ENCODE measurements around the gene RBMS3.

The RBMS3 gene

DNA sequence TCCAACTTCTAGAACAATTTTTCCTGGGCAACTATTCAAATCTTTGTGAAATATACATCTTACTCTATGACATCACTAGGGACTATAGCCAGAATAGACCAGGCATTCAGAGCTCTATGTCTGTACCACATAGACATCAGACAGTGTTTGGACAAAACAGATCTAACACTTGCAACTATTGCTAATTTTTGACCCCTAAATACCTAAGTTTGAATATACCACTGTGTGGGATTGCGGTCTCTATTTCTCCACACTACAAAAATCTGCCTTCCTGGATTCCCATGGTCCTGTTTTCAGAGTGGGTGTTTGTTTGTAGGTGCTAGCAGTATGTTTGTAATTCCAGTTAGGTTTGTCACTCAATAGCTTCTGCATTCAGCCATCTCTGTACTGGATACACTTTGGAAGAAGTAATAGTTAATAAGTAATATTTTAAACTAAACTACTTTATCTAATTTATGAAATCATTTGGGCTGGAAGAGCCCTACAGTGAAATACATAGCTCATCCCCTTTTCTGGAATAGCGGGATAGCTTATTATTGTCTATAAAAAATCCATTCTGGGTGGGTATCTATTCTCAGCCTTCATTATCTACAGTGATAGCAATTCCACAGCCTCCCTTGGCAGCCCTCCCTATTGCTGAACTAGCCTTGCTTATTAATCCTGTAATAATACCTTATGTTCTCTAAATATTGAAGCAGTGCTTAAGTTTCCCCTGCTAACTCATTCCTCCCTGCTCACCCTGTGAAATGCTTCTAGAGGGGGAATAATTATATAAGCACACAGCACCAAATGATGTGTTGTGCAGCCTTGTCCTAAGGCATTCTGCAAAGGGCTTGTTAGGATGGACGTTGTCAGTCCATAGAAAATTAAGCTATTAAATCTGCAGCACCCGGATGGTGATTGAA lies 49.4 kb downstream of the RBMS3 start:
- Histone ChIP-seq H3K27ac (ENCODE audit: low read depth, low read length) (no peak overlapping the region), H2BK120ac (ENCODE audit: insufficient read depth, low read length, poor library complexity) (no peak overlapping the region), H2AFZ (ENCODE audit: insufficient read depth, low read length, poor library complexity) (no peak overlapping the region), H3K9me3 (ENCODE audit: insufficient read depth, low read depth, low read length) (no peaks in the 10 kb centered on the region), H3K27me3 (ENCODE audit: insufficient read depth, low read length) (no peaks in the 10 kb centered on the region), H3K79me1 (ENCODE audit: low read length) (no peaks in the 10 kb centered on the region), H3K4ac (ENCODE audit: low read depth, low read length) (no peak overlapping the region), H3K79me2 (ENCODE audit: control insufficient read depth, insufficient read depth, low read length, poor library complexity) (no peaks in the 10 kb centered on the region), H3K4me1 (ENCODE audit: control insufficient read depth in 1 of 2, insufficient read depth in 2 of 2, low read length in 2 of 2) (peaks cover 0 to 1% of the 10 kb centered on the region in 2 experiments), H3K4me2 (ENCODE audit: low read length) (no peak overlapping the region), H3K4me3 (ENCODE audit: low read depth, low read length) (no peak overlapping the region), H3K9ac (ENCODE audit: low read length) (no peak overlapping the region), H4K91ac (ENCODE audit: low read depth, low read length) (no peak overlapping the region), H3K14ac (ENCODE audit: low read length) (no peak overlapping the region), H3K36me3 (ENCODE audit: control insufficient read depth in 1 of 2, insufficient read depth in 2 of 2, low read length in 2 of 2) (no peaks in the 10 kb centered on the region), H4K12ac (ENCODE audit: low read depth, low read length) (no peak overlapping the region), H4K8ac (ENCODE audit: low read depth, low read length) (no peak overlapping the region), H2BK12ac (ENCODE audit: low read length) (no peak overlapping the region), H2BK5ac (ENCODE audit: low read depth, low read length, poor library complexity) (no peak overlapping the region), H3K23ac (ENCODE audit: low read length) (no peak overlapping the region), H3K18ac (ENCODE audit: low read length) (no peak overlapping the region), H2AK5ac (ENCODE audit: low read length) (no peak overlapping the region)
- no peak for DNase-seq
- no CpG with 5 or more reads among the region's 4 CpGs for WGBS (ENCODE audit: extremely low coverage, insufficient coverage, insufficient read length)

DNA sequence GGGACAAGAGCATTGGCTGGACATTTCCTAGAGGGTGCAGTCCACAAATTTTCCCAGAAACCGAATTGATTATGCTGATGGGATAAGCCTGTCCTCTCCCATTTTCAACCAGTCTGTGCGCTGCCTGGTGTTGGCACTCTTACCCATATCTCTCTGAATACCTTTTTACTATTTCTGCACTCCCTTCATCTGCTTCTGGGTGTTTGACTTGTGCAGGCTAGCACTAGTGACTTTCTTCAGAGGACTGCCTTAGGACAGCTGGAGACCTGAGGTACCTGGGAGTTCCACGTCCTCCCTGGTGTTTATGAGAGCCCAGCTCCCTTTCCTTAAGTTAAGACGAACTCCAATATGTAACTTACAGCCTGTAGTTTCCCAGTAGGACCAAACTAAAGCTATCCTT lies 50.2 kb downstream of the RBMS3 start:
- no peak overlapping the region for H3K4ac ChIP-seq (ENCODE audit: low read depth, low read length)
- H3K9ac ChIP-seq (ENCODE audit: low read length) = no peak overlapping the region
- no peak overlapping the region for H2AK5ac ChIP-seq (ENCODE audit: low read length)
- H3K14ac ChIP-seq (ENCODE audit: low read length) = no peak overlapping the region
- no peak overlapping the region for H2BK12ac ChIP-seq (ENCODE audit: low read length)
- no peak overlapping the region for H2AFZ ChIP-seq (ENCODE audit: insufficient read depth, low read length, poor library complexity)
- H3K4me2 ChIP-seq (ENCODE audit: low read length) = no peak overlapping the region
- H3K79me2 ChIP-seq (ENCODE audit: control insufficient read depth, insufficient read depth, low read length, poor library complexity) = no peaks in the 10 kb centered on the region
- H4K12ac ChIP-seq (ENCODE audit: low read depth, low read length) = no peak overlapping the region
- no peak overlapping the region for H2BK120ac ChIP-seq (ENCODE audit: insufficient read depth, low read length, poor library complexity)
- H4K8ac ChIP-seq (ENCODE audit: low read depth, low read length) = no peak overlapping the region
- no peak overlapping the region for H3K4me3 ChIP-seq (ENCODE audit: low read depth, low read length)
- H3K27ac ChIP-seq (ENCODE audit: low read depth, low read length) = no peak overlapping the region
- H4K91ac ChIP-seq (ENCODE audit: low read depth, low read length) = no peak overlapping the region
- H3K4me1 ChIP-seq (ENCODE audit: control insufficient read depth in 1 of 2, insufficient read depth in 2 of 2, low read length in 2 of 2) = peaks cover 0 to 2% of the 10 kb centered on the region in 2 experiments
- no peaks in the 10 kb centered on the region for H3K79me1 ChIP-seq (ENCODE audit: low read length)
- H3K9me3 ChIP-seq (ENCODE audit: insufficient read depth, low read depth, low read length) = no peaks in the 10 kb centered on the region
- no peaks in the 10 kb centered on the region for H3K27me3 ChIP-seq (ENCODE audit: insufficient read depth, low read length)
- H3K23ac ChIP-seq (ENCODE audit: low read length) = no peak overlapping the region
- H3K18ac ChIP-seq (ENCODE audit: low read length) = no peak overlapping the region
- no peak overlapping the region for H2BK5ac ChIP-seq (ENCODE audit: low read depth, low read length, poor library complexity)
- H3K36me3 ChIP-seq (ENCODE audit: control insufficient read depth in 1 of 2, insufficient read depth in 2 of 2, low read length in 2 of 2) = no peaks in the 10 kb centered on the region
- DNase-seq = no peak
- WGBS (ENCODE audit: extremely low coverage, insufficient coverage, insufficient read length) = no CpG with 5 or more reads among the region's 4 CpGs

DNA sequence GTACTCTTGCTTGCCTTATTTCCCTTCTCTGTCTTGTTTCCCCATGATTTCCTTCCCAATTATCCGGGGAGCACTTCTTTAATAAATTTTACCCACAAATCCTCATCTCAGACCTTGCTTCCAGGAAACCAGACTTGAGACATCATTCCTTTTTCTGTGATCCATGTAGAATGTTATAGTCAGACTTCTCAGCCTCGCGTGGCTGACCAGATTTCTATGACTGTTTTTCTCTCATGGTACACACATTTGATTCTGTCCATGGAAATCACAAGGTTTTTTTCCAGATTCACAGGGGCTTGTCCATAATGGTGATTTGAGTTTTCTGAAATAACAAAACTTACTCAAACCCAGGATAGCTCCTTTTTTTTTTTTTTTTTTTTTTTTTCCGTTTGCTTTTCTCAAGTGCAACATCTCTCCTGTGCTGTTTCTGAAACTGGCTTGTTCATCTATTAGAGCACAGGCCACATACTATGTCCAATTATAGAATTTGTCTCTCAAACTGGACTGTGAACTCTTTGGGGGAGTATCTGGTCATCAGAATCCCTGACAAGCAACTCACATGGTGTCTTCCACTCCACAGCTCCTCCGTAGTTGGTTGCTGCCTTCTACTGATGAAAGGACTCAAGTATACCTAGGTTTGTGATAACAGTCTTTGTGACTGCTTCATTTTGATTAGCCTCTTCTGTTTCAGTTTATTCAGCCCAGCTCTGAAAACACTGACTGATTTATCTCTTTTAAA lies 50.8 kb downstream of the RBMS3 start:
- Histone ChIP-seq H2BK12ac (ENCODE audit: low read length) (no peak overlapping the region), H3K4me2 (ENCODE audit: low read length) (no peak overlapping the region), H4K91ac (ENCODE audit: low read depth, low read length) (no peak overlapping the region), H3K4me1 (ENCODE audit: control insufficient read depth in 1 of 2, insufficient read depth in 2 of 2, low read length in 2 of 2) (peaks cover 0 to 2% of the 10 kb centered on the region in 2 experiments), H3K4me3 (ENCODE audit: low read depth, low read length) (no peak overlapping the region), H3K79me1 (ENCODE audit: low read length) (no peaks in the 10 kb centered on the region), H3K79me2 (ENCODE audit: control insufficient read depth, insufficient read depth, low read length, poor library complexity) (no peaks in the 10 kb centered on the region), H2BK5ac (ENCODE audit: low read depth, low read length, poor library complexity) (no peak overlapping the region), H3K27ac (ENCODE audit: low read depth, low read length) (no peak overlapping the region), H2AFZ (ENCODE audit: insufficient read depth, low read length, poor library complexity) (no peak overlapping the region), H3K23ac (ENCODE audit: low read length) (no peak overlapping the region), H4K12ac (ENCODE audit: low read depth, low read length) (no peak overlapping the region), H3K9me3 (ENCODE audit: insufficient read depth, low read depth, low read length) (no peaks in the 10 kb centered on the region), H3K14ac (ENCODE audit: low read length) (no peak overlapping the region), H2BK120ac (ENCODE audit: insufficient read depth, low read length, poor library complexity) (no peak overlapping the region), H3K9ac (ENCODE audit: low read length) (no peak overlapping the region), H4K8ac (ENCODE audit: low read depth, low read length) (no peak overlapping the region), H3K4ac (ENCODE audit: low read depth, low read length) (no peak overlapping the region), H3K18ac (ENCODE audit: low read length) (no peak overlapping the region), H3K27me3 (ENCODE audit: insufficient read depth, low read length) (no peaks in the 10 kb centered on the region), H3K36me3 (ENCODE audit: control insufficient read depth in 1 of 2, insufficient read depth in 2 of 2, low read length in 2 of 2) (no peaks in the 10 kb centered on the region), H2AK5ac (ENCODE audit: low read length) (no peak overlapping the region)
- DNase-seq = no peak
- no CpG with 5 or more reads among the region's 5 CpGs for WGBS (ENCODE audit: extremely low coverage, insufficient coverage, insufficient read length)

DNA sequence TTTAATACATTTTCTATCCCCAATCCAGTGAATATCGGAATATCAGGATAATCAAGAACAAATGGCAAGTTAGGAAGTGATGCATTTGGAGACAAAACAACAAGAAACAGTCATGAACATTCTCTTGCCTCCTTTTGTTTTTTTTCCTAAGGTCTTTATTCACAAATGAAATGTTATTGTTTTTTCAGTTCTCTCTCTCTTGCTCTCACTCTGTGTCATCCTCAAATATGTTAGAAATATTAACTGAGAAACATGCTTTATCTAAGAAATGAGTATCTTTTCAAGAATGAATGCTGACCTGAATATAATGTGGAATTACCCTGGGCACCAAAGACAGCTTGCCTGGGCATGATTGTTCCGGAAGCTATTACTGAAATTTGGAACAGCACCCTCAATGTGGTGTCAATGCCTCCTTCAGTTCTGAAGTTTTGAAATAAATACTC lies 51.3 kb downstream of the RBMS3 start:
- Histone ChIP-seq H2AK5ac (ENCODE audit: low read length) (no peak overlapping the region), H3K4ac (ENCODE audit: low read depth, low read length) (no peak overlapping the region), H3K23ac (ENCODE audit: low read length) (no peak overlapping the region), H3K18ac (ENCODE audit: low read length) (no peak overlapping the region), H2BK5ac (ENCODE audit: low read depth, low read length, poor library complexity) (no peak overlapping the region), H3K4me2 (ENCODE audit: low read length) (no peak overlapping the region), H3K14ac (ENCODE audit: low read length) (no peak overlapping the region), H2AFZ (ENCODE audit: insufficient read depth, low read length, poor library complexity) (no peak overlapping the region), H3K36me3 (ENCODE audit: control insufficient read depth in 1 of 2, insufficient read depth in 2 of 2, low read length in 2 of 2) (no peaks in the 10 kb centered on the region), H4K12ac (ENCODE audit: low read depth, low read length) (no peak overlapping the region), H3K27me3 (ENCODE audit: insufficient read depth, low read length) (no peaks in the 10 kb centered on the region), H3K4me3 (ENCODE audit: low read depth, low read length) (no peak overlapping the region), H4K91ac (ENCODE audit: low read depth, low read length) (no peak overlapping the region), H3K9ac (ENCODE audit: low read length) (no peak overlapping the region), H3K27ac (ENCODE audit: low read depth, low read length) (no peak overlapping the region), H2BK120ac (ENCODE audit: insufficient read depth, low read length, poor library complexity) (no peak overlapping the region), H3K79me1 (ENCODE audit: low read length) (no peaks in the 10 kb centered on the region), H4K8ac (ENCODE audit: low read depth, low read length) (no peak overlapping the region), H3K4me1 (ENCODE audit: control insufficient read depth in 1 of 2, insufficient read depth in 2 of 2, low read length in 2 of 2) (peaks cover 0 to 2% of the 10 kb centered on the region in 2 experiments), H2BK12ac (ENCODE audit: low read length) (no peak overlapping the region), H3K9me3 (ENCODE audit: insufficient read depth, low read depth, low read length) (no peaks in the 10 kb centered on the region), H3K79me2 (ENCODE audit: control insufficient read depth, insufficient read depth, low read length, poor library complexity) (no peaks in the 10 kb centered on the region)
- no peak for DNase-seq
- no CpG with 5 or more reads among the region's 2 CpGs for WGBS (ENCODE audit: extremely low coverage, insufficient coverage, insufficient read length)
